Activated T-helper 17 cell treated with anti-CD3 and anti-CD28 coated beads, Interleukin-2, amount 50 U/mL, for 72 hours (primary cell): Measurements from ENCODE around the gene ZNRF3. TPM values are rescaled to one million over a fixed set of nuclear protein-coding genes. Genes with fewer than 3 reads are reported as not detected.

Source experiments
- ATAC-seq: fragments of 150-1000 bp; cut with Tn5 transposase; replicated peaks from 2 replicates; pipeline ENCODE4 v1.10.0; 2021; ENCODE audit warnings: mild to moderate bottlenecking, moderate library complexity
- H3K27ac Mint-ChIP-seq: one replicate; pipeline ENCODE4 v1.8.0; 2022; ENCODE audit warnings: mixed read lengths
- H3K27me3 Mint-ChIP-seq: one replicate; pipeline ENCODE4 v1.8.0; 2022; ENCODE audit warnings: mixed read lengths
- H3K36me3 Mint-ChIP-seq: one replicate; pipeline ENCODE4 v1.8.0; 2022; ENCODE audit warnings: low read depth, mild to moderate bottlenecking, mixed read lengths
- H3K4me1 Mint-ChIP-seq: one replicate; pipeline ENCODE4 v1.8.0; 2022; ENCODE audit warnings: mixed read lengths
- H3K4me3 Mint-ChIP-seq: one replicate; pipeline ENCODE4 v1.8.0; 2022; ENCODE audit warnings: mild to moderate bottlenecking, mixed read lengths
- H3K9me3 Mint-ChIP-seq: one replicate; pipeline ENCODE4 v1.8.0; 2022; ENCODE audit warnings: mixed read lengths
- total RNA-seq, 2 donors: library from RNA; stranded (reverse); gene quantifications; one replicate each; pipeline ENCODE4 v1.2.3, GENCODE V29; 2022

ZNRF3 gene
- total RNA-seq, 2 donors from 2014 or later = 0.26 to 0.43 TPM

DNA sequence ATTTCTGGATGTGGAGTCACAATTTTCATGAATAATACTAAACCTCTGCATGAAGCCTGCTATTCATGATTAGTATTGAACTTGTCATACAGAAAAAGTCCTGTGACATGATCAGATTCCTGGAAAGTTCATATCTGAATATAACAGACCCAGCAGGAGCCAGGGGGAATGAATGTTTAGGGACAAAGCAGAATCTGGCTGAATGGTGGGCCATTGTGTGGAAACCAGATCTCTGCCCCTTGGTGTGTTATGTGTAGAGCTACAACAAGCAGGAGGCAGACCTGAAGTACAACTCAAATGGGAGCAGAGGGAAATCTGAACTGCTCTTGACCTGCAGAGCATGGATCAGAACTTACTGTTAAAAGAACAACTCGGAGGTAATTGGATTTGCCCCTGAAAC lies 219.7 kb downstream of the ZNRF3 start:
- Mint-ChIP-seq H3K4me3 (no peak overlapping the region), H3K9me3 (no peaks in the 10 kb centered on the region), H3K4me1 (no peaks in the 10 kb centered on the region), H3K27ac (no peak overlapping the region), H3K36me3 (no peaks in the 10 kb centered on the region), H3K27me3 (no peaks in the 10 kb centered on the region)
- ATAC-seq = no peak

DNA sequence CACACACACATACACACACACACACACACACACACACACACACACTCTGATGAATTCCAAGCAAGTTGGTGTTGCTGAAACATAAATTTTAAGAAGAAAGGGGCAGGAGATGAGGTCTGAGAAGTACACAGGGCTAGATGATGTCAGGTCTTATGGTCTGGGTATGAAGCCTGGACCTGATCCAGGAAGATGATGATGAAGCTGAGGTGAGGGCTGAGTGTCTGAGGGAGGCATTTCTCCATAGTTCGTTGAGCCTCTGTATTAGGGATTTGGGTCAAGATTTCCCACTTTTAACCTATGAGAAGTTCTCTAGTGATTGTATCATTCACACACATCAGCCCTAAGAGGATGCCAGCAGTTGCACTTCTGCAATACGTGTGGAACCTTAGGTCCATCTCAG lies 222.1 kb downstream of the ZNRF3 start:
- Mint-ChIP-seq H3K4me3 (no peak overlapping the region), H3K4me1 (no peaks in the 10 kb centered on the region), H3K27me3 (peaks cover 8% of the 10 kb centered on the region), H3K27ac (no peak overlapping the region), H3K36me3 (no peaks in the 10 kb centered on the region), H3K9me3 (no peaks in the 10 kb centered on the region)
- ATAC-seq = no peak

DNA sequence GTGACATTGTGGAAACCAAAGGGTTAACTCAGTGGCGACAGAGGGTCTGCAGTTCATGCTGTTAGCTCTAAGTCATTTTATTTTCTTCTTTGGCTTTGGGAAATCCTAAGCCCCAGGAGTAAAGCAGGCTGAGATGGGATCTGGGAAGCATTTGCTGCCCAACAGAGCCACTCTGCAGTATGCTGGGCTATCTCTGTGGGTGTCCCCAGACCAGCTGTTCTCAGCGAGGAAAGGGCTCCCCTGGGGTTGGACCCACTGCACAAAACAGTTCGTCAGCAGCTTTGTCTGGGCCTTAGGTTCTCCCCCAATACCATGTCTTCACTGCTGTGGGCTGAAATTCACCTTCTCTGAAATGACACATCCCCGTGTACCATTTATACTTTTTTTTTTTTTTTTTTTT lies 223.5 kb downstream of the ZNRF3 start:
- Mint-ChIP-seq H3K27ac (no peak overlapping the region), H3K4me3 (no peak overlapping the region), H3K9me3 (no peaks in the 10 kb centered on the region), H3K27me3 (peaks cover 13% of the 10 kb centered on the region), H3K4me1 (no peaks in the 10 kb centered on the region), H3K36me3 (no peaks in the 10 kb centered on the region)
- ATAC-seq = no peak

Other genes starting within 250 kb of the ZNRF3 start
- gene TTC28, start 203.7 kb upstream of the ZNRF3 start, total RNA-seq = under 1 TPM; 0.03 to 0.28 TPM
- gene CHEK2, start 141.8 kb upstream of the ZNRF3 start, total RNA-seq = 10 to 100 TPM; 27.0 to 40.1 TPM
- gene HSCB, start 141.5 kb upstream of the ZNRF3 start, total RNA-seq = 10 to 100 TPM; 18.9 to 20.3 TPM
- 10 to 100 TPM; 16.0 to 20.0 TPM for gene CCDC117, start 110.9 kb upstream of the ZNRF3 start, total RNA-seq
- gene XBP1, start 83.0 kb upstream of the ZNRF3 start, total RNA-seq = 10 to 100 TPM; 55.4 to 62.3 TPM
- gene C22orf31, start 178.3 kb downstream of the ZNRF3 start, total RNA-seq = not detected
- gene KREMEN1, start 189.5 kb downstream of the ZNRF3 start, total RNA-seq = under 1 TPM in 1 of 2 donors, not detected in 1; 0.40 TPM